Measurements from ENCODE around the gene MLLT10.
A peak's percentile ranks its signal among the peaks of the same experiment; 100 is the strongest.

MLLT10 gene

GRCh38 chr10:21533467-21534279, at the start of gene MLLT10:
MLLT10 (plus strand) TSS chr10:21534232; CDS start chr10:21534645, 413 bp downstream.
- DNase-seq, result peak; percentile 93 to 94

- no peak for DNase-seq
Measured at GRCh38 chr10:21487416-21488180, 46.4 kb upstream of the MLLT10 start.

GRCh38 chr10:21488246-21488956, 45.6 kb upstream of the MLLT10 start:
- no peak for DNase-seq

GRCh38 chr10:21488957-21489446, 45.0 kb upstream of the MLLT10 start:
- no peak for DNase-seq

- DNase-seq, result no peak
Measured at GRCh38 chr10:21490028-21490710, 43.9 kb upstream of the MLLT10 start.

GRCh38 chr10:21490711-21491105, 43.3 kb upstream of the MLLT10 start:
- DNase-seq, result no peak

- no peak for DNase-seq
Measured at GRCh38 chr10:21492421-21492820, 41.6 kb upstream of the MLLT10 start.

GRCh38 chr10:21493784-21494183, 40.2 kb upstream of the MLLT10 start:
- no peak for DNase-seq

- no peak for DNase-seq
Measured at GRCh38 chr10:21494191-21495001, 39.6 kb upstream of the MLLT10 start.

GRCh38 chr10:21495002-21495751, 38.9 kb upstream of the MLLT10 start:
- no peak for DNase-seq

GRCh38 chr10:21495752-21496342, 38.2 kb upstream of the MLLT10 start:
- peak; percentile 85 to 89 for DNase-seq

- peak; percentile 44 to 51 for DNase-seq
Measured at GRCh38 chr10:21496343-21497176, 37.5 kb upstream of the MLLT10 start.

- DNase-seq, result no peak
Measured at GRCh38 chr10:21497177-21497807, 36.7 kb upstream of the MLLT10 start.

- no peak for DNase-seq
Measured at GRCh38 chr10:21498377-21498776, 35.7 kb upstream of the MLLT10 start.

- no peak for DNase-seq
Measured at GRCh38 chr10:21498986-21499385, 35.0 kb upstream of the MLLT10 start.

GRCh38 chr10:21499701-21500577, 34.1 kb upstream of the MLLT10 start:
- no peak for DNase-seq

- DNase-seq, result no peak
Measured at GRCh38 chr10:21500578-21500910, 33.5 kb upstream of the MLLT10 start.

GRCh38 chr10:21501091-21501490, 32.9 kb upstream of the MLLT10 start:
- no peak for DNase-seq
